Smooth muscle cell (in vitro differentiated cells): Measurements from ENCODE around the gene KLF15. TPM values are rescaled to one million over a fixed set of nuclear protein-coding genes. Genes with fewer than 3 reads are reported as not detected.

Experiments used
- DNase-seq: peaks from one replicate; lab custom pipeline; 2025; ENCODE audit not compliant: unreplicated experiment; lab: John Stamatoyannopoulos, UW
- H2AFZ ChIP-seq: fragments of 200-600 bp; sonication (generic); 2 replicates; pipeline ENCODE4 v1.6.0; 2016; ENCODE audit warnings: antibody characterized with exemption, low read depth, mild to moderate bottlenecking
- H3F3A ChIP-seq: fragments of 200-600 bp; sonication (generic); 2 replicates; pipeline ENCODE4 v1.6.0; 2017; ENCODE audit warnings: antibody characterized with exemption, low read depth
- H3K27ac ChIP-seq: fragments of 200-600 bp; sonication (generic); 2 replicates; pipeline ENCODE4 v1.5.1; 2016; ENCODE audit warnings: low read depth, mild to moderate bottlenecking
- H3K27me3 ChIP-seq: fragments of 200-600 bp; sonication (generic); 2 replicates; pipeline ENCODE4 v1.6.1; 2016; ENCODE audit warnings: low read depth, mild to moderate bottlenecking
- H3K36me3 ChIP-seq: fragments of 200-600 bp; sonication (generic); 2 replicates; pipeline ENCODE4 v1.5.1; 2016; ENCODE audit warnings: low read depth
- H3K4me1 ChIP-seq: fragments of 200-600 bp; sonication (generic); 2 replicates; pipeline ENCODE4 v1.5.1; 2016; ENCODE audit warnings: low read depth
- H3K4me2 ChIP-seq: fragments of 200-600 bp; sonication (generic); 2 replicates; pipeline ENCODE4 v1.6.0; 2016; ENCODE audit warnings: mild to moderate bottlenecking
- H3K4me3 ChIP-seq: fragments of 200-600 bp; sonication (generic); 2 replicates; pipeline ENCODE4 v1.5.1; 2016; ENCODE audit warnings: mild to moderate bottlenecking
- H3K79me2 ChIP-seq: fragments of 200-600 bp; sonication (generic); 2 replicates; pipeline ENCODE4 v1.6.0; 2016; ENCODE audit warnings: low read depth, mild to moderate bottlenecking
- H3K9ac ChIP-seq: fragments of 200-600 bp; sonication (generic); 2 replicates; pipeline ENCODE4 v1.6.0; 2016; ENCODE audit warnings: low read depth
- H3K9me3 ChIP-seq: fragments of 200-600 bp; sonication (generic); replicated peaks from 2 replicates; pipeline ENCODE4 v1.5.1; 2016; ENCODE audit warnings: low read depth
- H4K20me1 ChIP-seq: fragments of 200-600 bp; sonication (generic); 2 replicates; pipeline ENCODE4 v1.6.0; 2016; ENCODE audit warnings: low read depth
- WGBS: methylation state at CpG from one replicate; pipeline ENCODE4 v1.1.7; 2016; ENCODE audit warnings: low lambda C conversion rate; 5-methylcytosine and 5-hydroxymethylcytosine counted together
- polyA plus RNA-seq: library from polyadenylated mRNA; unstranded; fragments of >200 nt; fragmentation: Nextera tagmentation; extraction: Ambion mirVana; gene quantifications from 2 replicates; pipeline ENCODE4 v1.2.1, GENCODE V29; 2016
- total RNA-seq: library from RNA; depleted of rRNA; stranded (reverse); fragments of >200 nt; gene quantifications from 2 replicates; pipeline ENCODE4 v1.2.3, GENCODE V29; 2014
- TF ChIP-seq, protein P1 (sequence below): fragments of 200-600 bp; sonication (generic); IDR thresholded peaks from 2 replicates; pipeline ENCODE4 v1.5.1; 2017; ENCODE audit warnings: borderline replicate concordance, mild to moderate bottlenecking, antibody characterized with exemption; ENCODE audit not compliant: insufficient read depth, poor library complexity, severe bottlenecking

Gene KLF15
- total and polyA plus RNA-seq, 2 experiments from 2014 or later = not detected

DNA sequence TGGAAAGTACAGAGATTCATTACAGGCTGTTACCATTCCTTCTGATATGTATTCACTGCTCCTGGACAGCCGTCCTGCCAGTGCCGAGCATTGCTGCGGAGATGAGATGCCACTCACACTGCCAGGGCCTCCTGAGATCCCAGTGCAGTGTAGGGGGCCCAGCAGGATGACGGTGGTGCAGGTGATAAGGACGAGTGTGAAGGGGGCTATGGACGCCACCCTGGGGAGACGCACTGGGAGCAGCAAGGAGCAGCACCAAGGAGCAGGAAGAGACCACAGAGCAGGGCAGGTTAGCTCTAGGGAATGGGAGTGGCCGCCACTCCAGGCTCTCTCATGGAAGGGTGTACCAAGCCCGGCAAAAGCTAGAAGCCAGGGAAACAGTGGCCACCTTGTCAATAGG lies 4.0 kb upstream of the KLF15 start:
- H3K9ac ChIP-seq = no peak overlapping the region
- H3K4me2 ChIP-seq = no peak overlapping the region
- H3K9me3 ChIP-seq = no peaks in the 10 kb centered on the region
- H4K20me1 ChIP-seq = no peaks in the 10 kb centered on the region
- no peak for DNase-seq
- no peak overlapping the region for H2AFZ ChIP-seq
- TF ChIP-seq, protein P1, sequence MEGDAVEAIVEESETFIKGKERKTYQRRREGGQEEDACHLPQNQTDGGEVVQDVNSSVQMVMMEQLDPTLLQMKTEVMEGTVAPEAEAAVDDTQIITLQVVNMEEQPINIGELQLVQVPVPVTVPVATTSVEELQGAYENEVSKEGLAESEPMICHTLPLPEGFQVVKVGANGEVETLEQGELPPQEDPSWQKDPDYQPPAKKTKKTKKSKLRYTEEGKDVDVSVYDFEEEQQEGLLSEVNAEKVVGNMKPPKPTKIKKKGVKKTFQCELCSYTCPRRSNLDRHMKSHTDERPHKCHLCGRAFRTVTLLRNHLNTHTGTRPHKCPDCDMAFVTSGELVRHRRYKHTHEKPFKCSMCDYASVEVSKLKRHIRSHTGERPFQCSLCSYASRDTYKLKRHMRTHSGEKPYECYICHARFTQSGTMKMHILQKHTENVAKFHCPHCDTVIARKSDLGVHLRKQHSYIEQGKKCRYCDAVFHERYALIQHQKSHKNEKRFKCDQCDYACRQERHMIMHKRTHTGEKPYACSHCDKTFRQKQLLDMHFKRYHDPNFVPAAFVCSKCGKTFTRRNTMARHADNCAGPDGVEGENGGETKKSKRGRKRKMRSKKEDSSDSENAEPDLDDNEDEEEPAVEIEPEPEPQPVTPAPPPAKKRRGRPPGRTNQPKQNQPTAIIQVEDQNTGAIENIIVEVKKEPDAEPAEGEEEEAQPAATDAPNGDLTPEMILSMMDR = no peak
- H3K4me3 ChIP-seq = no peak overlapping the region
- H3K79me2 ChIP-seq = no peaks in the 10 kb centered on the region
- peaks cover 6% of the 10 kb centered on the region for H3K4me1 ChIP-seq
- no peaks in the 10 kb centered on the region for H3F3A ChIP-seq
- H3K27ac ChIP-seq = no peak overlapping the region
- no peaks in the 10 kb centered on the region for H3K36me3 ChIP-seq
- peaks cover 32% of the 10 kb centered on the region for H3K27me3 ChIP-seq
- WGBS = 88% methylated on average over 8 of the region's 9 CpGs

DNA sequence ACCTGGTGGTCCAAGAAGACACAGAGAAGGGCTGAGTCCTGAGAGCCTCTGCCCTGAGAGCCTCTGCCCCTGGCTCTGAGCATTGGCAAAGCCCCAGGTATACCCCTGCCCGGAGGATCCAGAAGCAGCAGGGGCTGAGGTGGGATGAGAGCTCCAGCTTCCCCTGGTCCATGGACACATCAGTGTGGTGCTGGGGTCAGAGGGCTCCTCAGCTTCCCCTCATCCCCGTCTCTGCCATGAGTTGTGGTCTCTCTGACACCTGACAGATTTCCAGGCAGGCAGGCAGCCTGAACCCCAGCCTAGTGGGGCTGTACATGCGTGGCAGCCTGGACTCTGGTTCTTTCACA lies 3.5 kb upstream of the KLF15 start:
- Histone ChIP-seq H3K9ac (no peak overlapping the region), H3K27me3 (peaks cover 32% of the 10 kb centered on the region), H3K4me1 (peaks cover 9% of the 10 kb centered on the region), H3K4me3 (no peak overlapping the region), H3K36me3 (no peaks in the 10 kb centered on the region), H3F3A (no peaks in the 10 kb centered on the region), H3K27ac (no peak overlapping the region), H4K20me1 (no peaks in the 10 kb centered on the region), H3K79me2 (no peaks in the 10 kb centered on the region), H3K9me3 (no peaks in the 10 kb centered on the region), H2AFZ (no peak overlapping the region), H3K4me2 (no peak overlapping the region)
- WGBS = 83% methylated on average over 3 of the region's 3 CpGs
- TF ChIP-seq, protein P1 = no peak
- no peak for DNase-seq

DNA sequence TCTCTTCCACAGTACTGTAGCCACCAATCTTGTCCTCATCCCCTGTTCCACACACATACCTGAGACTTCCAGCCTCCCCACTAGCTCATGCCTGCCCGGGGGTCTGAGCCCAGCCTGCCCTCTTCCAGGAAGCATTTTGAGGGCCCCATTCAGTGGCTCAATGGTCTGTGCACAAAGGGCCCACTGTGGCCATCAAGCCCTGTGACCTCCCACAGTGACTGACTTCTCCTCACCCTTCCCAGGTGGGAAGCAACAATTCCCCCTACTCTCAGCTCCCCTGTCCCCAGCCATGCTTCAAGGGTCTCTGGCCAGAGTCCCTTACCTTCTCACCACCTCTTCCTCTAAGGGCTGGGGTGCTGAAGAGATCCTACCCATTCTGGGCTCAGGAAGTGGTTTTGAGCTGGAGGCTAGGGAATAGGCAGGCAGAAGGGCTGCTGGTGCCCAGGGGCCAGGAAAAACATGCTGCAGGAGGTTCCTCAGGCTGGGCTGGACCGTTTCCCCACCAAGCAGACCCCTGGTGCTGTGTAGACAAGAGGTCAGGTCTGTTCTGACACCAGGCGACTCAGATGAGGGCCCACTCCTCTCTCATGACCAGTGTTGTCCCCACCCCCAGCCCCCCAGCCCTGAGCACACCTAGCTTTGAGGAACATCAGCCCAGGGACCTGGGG lies 3.0 kb upstream of the KLF15 start:
- peaks cover 32% of the 10 kb centered on the region for H3K27me3 ChIP-seq
- peaks cover 11% of the 10 kb centered on the region for H3K4me1 ChIP-seq
- no peaks in the 10 kb centered on the region for H3K36me3 ChIP-seq
- H3K4me2 ChIP-seq = no peak overlapping the region
- TF ChIP-seq, protein P1 = no peak
- H2AFZ ChIP-seq = no peak overlapping the region
- no peaks in the 10 kb centered on the region for H3K9me3 ChIP-seq
- no peak for DNase-seq
- no peaks in the 10 kb centered on the region for H3K79me2 ChIP-seq
- H3K9ac ChIP-seq = no peak overlapping the region
- WGBS = 90% methylated on average over 3 of the region's 3 CpGs
- no peak overlapping the region for H3K4me3 ChIP-seq
- H4K20me1 ChIP-seq = no peaks in the 10 kb centered on the region
- H3K27ac ChIP-seq = no peak overlapping the region
- H3F3A ChIP-seq = no peaks in the 10 kb centered on the region

DNA sequence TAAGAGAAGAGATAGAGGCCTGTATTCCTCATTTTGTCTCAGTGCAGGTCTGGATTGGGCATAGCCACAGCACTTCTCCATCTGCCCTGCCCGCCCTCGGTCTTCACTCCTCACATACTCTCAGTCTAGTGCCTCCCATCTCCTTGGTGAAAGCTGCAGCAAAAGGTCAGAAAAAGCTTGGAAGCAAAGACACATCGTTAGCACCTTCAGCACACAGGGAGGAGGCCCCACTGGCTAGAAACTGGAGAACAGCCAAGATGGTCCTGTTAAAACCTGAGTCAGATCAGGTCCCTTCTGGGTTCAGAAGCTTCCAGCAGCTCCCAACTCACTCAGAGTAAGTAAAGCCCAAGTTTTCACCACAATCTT lies 1.6 kb upstream of the KLF15 start:
- Histone ChIP-seq H3K4me1 (peaks cover 11% of the 10 kb centered on the region), H3K4me2 (no peak overlapping the region), H3K9ac (no peak overlapping the region), H2AFZ (no peak overlapping the region), H3K79me2 (no peaks in the 10 kb centered on the region), H3F3A (no peaks in the 10 kb centered on the region), H3K27ac (no peak overlapping the region), H3K36me3 (no peaks in the 10 kb centered on the region), H3K4me3 (no peak overlapping the region), H4K20me1 (no peaks in the 10 kb centered on the region), H3K9me3 (no peaks in the 10 kb centered on the region), H3K27me3 (peaks cover 32% of the 10 kb centered on the region)
- DNase-seq = no peak
- TF ChIP-seq, protein P1 = no peak
- WGBS = 76% methylated on average over 3 of the region's 3 CpGs
